Body of pancreas (tissue), 4 donors: ENCODE results near the gene DENND11. TPM values are rescaled to one million over a fixed set of nuclear protein-coding genes. Genes with fewer than 3 reads are reported as not detected.

Experiments used
- ATAC-seq: fragments of 150-250 bp; one replicate; pipeline ENCODE4 v1.9.1; 2016
- DNase-seq, 4 donors: peaks; one replicate each; pipeline ENCODE4 v3.0.0-alpha.2; 2019
- H3K27ac ChIP-seq, 4 donors: fragments of 200-600 bp; sonication (generic); 1 replicate in 3 of 4; 2 replicates in 1 of 4; pipeline versions ENCODE4 v1.5.1 to v1.6.1; 2016 to 2019; ENCODE audit warnings: mild to moderate bottlenecking in 1 of 4, mixed read lengths in 1 of 4, moderate library complexity in 1 of 4
- H3K27me3 ChIP-seq, 2 donors: fragments of 200-600 bp; sonication (generic); one replicate each; pipeline ENCODE4 v1.6.0; 2016; ENCODE audit warnings: mild to moderate bottlenecking in 1 of 2
- H3K36me3 ChIP-seq, 2 donors: fragments of 200-600 bp; sonication (generic); replicated peaks in 1 of 2; 2 replicates each; pipeline ENCODE4 v1.5.1; 2016; ENCODE audit warnings: low read depth in 2 of 2; ENCODE audit not compliant: insufficient read depth in 1 of 2
- H3K4me1 ChIP-seq: fragments of 200-600 bp; sonication (generic); one replicate; pipeline ENCODE4 v1.6.0; 2016
- H3K4me3 ChIP-seq, 2 donors: fragments of 200-600 bp; sonication (generic); 1 replicate in 1 of 2; 2 replicates in 1 of 2; pipeline ENCODE4 v1.5.1; 2016 to 2019
- H3K9me3 ChIP-seq, 3 donors: fragments of 200-600 bp; sonication (generic); 1 replicate in 2 of 3; 2 replicates in 1 of 3; pipeline ENCODE4 v1.5.1; 2016
- CTCF ChIP-seq, 7 experiments: fragments of 450-650 bp in 4 of 7; fragments of 200-600 bp in 3 of 7; sonication (generic) in 3 of 7; IDR thresholded peaks; one replicate each; pipeline ENCODE4 v1.5.1; 2016 to 2019; ENCODE audit warnings: antibody characterized with exemption in 7 of 7
- POLR2A ChIP-seq, 3 donors: fragments of 450-650 bp; IDR thresholded peaks; one replicate each; pipeline ENCODE4 v1.6.1; 2016; ENCODE audit warnings: antibody characterized with exemption in 3 of 3, mild to moderate bottlenecking in 2 of 3
- WGBS, 2 donors: methylation state at CpG; one replicate each; pipeline ENCODE4 v1.1.5; 2017; 5-methylcytosine and 5-hydroxymethylcytosine counted together
- intact Hi-C: fragments of 100-400 bp; cut with DNase I; formaldehyde crosslinking; loops from one replicate; pipeline ENCODE4 v1.15.1; 2023
- total RNA-seq, 2 donors: library from RNA; depleted of rRNA; stranded (reverse); fragments of >200 nt; gene quantifications; one replicate each; pipeline ENCODE4 v1.1.0, GENCODE V29; 2016

DENND11 gene
- total RNA-seq, 2 donors from 2014 or later = 17.8 to 31.9 TPM

GRCh38 chr7:141714571-141714970 lies 12.6 kb upstream of the DENND11 start:
- H3K4me3 ChIP-seq = no peak overlapping the region
- DNase-seq = no peak
- WGBS, 2 donors = 90 to 91% methylated on average over 2 of the region's 2 CpGs
- no peaks in the 10 kb centered on the region for H3K36me3 ChIP-seq
- no peaks in the 10 kb centered on the region for H3K9me3 ChIP-seq
- H3K27me3 ChIP-seq = no peaks in the 10 kb centered on the region
- intact Hi-C loops = no loop called here
- no peak overlapping the region for H3K27ac ChIP-seq
- TF ChIP-seq CTCF (IDR thresholded peaks at IDR 0.05) (no peak), POLR2A (IDR thresholded peaks at IDR 0.05) (no peak)
- no peaks in the 10 kb centered on the region for H3K4me1 ChIP-seq
- ATAC-seq = no peak

DNA sequence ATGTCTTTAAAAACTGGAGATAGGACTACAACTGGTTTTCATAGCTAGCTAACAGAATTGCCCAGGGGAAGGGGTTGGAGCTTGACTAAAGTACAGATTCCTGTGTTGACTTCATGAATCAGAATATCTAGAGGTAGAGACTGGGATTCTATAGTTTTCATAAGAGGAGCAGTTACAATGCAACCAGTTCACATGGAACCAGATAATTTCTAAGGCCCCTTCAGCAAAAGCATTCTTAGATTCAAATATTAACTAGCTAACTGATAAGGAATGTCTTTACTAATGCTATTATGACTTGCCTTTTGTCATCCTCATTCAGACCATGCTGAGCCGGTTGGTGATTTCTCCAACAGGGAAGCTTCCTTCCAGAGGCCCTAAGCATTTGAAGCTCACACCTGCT lies 11.9 kb upstream of the DENND11 start:
- intact Hi-C loops = no loop called here
- H3K4me1 ChIP-seq = no peaks in the 10 kb centered on the region
- no peak for ATAC-seq
- TF ChIP-seq CTCF (IDR thresholded peaks at IDR 0.05) (no peak), POLR2A (IDR thresholded peaks at IDR 0.05) (no peak)
- no peaks in the 10 kb centered on the region for H3K36me3 ChIP-seq
- H3K27me3 ChIP-seq = no peaks in the 10 kb centered on the region
- DNase-seq = no peak
- 77 to 100% methylated on average over 1 of the region's 1 CpG for WGBS, 2 donors
- no peak overlapping the region for H3K4me3 ChIP-seq
- no peak overlapping the region for H3K27ac ChIP-seq
- H3K9me3 ChIP-seq = no peaks in the 10 kb centered on the region

DNA sequence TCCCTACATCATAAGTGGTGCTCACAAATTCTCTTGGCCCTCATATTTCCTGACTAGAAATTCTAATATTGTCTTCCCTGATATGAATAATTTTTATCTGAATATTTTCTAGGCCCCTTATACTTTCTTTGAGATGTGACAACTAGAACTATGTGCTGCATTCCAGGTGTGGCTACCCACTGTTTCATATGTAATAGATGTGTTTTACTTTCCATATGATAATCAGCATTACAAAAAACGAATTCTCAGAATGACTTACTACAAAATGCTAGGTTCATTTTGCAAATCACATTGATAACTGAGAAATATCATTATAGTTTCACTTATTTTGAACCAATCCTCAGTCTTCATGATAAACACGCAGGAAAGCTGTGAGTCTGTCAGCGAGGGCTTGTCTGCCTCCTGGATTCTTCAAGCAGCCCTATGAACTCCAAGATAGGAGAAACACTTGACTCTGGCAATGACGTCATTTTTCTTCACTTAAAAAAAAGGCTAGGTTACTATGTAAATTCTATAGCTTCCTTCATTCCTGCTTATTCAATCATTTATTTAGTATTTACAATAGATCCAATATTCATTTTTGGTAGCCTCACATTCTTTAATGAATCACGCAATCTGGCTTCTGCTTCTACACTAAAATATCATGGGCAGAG lies 10.8 kb upstream of the DENND11 start:
- no peaks in the 10 kb centered on the region for H3K9me3 ChIP-seq
- no peaks in the 10 kb centered on the region for H3K4me1 ChIP-seq
- H3K36me3 ChIP-seq = no peaks in the 10 kb centered on the region
- no peaks in the 10 kb centered on the region for H3K27me3 ChIP-seq
- WGBS, 2 donors = 86 to 88% methylated on average over 5 of the region's 5 CpGs
- H3K27ac ChIP-seq = no peak overlapping the region
- intact Hi-C loops = no loop called here
- DNase-seq (no peak), ATAC-seq (no peak)
- no peak overlapping the region for H3K4me3 ChIP-seq
- no peak for TF ChIP-seq CTCF (IDR thresholded peaks at IDR 0.05)
- TF ChIP-seq POLR2A (IDR thresholded peaks at IDR 0.05) = no peak

- TF ChIP-seq CTCF (IDR thresholded peaks at IDR 0.05) = no peak
- TF ChIP-seq POLR2A (IDR thresholded peaks at IDR 0.05) = no peak
- H3K4me3 ChIP-seq = no peak overlapping the region
- no peaks in the 10 kb centered on the region for H3K9me3 ChIP-seq
- no peak overlapping the region for H3K27ac ChIP-seq
- no peaks in the 10 kb centered on the region for H3K4me1 ChIP-seq
- ATAC-seq = no peak
- WGBS, 2 donors = 36 to 64% methylated on average over 1 of the region's 1 CpG
- H3K36me3 ChIP-seq = no peaks in the 10 kb centered on the region
- no peaks in the 10 kb centered on the region for H3K27me3 ChIP-seq
- intact Hi-C loops = no loop called here
- no peak for DNase-seq
Measured at GRCh38 chr7:141710301-141710700, 8.3 kb upstream of the DENND11 start.

DNA sequence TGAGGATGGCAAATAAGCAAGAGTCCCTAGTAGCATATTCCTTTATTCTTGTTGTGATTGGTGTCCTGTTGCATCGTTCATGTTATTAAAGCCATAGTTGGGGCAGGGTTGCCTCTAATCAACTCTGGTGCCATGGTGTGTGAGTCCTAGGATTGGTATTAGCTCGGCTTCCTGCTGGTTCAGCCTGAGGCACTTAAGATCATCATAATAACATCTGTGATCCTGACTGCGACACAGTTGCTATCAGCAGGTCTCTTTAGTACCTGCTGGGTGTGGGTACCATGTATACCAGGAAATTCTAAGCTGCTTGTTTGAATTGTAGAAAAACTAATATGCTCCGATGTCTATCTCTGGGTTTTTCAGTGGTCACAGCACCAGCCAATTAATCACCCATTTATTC lies 7.8 kb upstream of the DENND11 start:
- TF ChIP-seq POLR2A (IDR thresholded peaks at IDR 0.05) = no peak
- TF ChIP-seq CTCF (IDR thresholded peaks at IDR 0.05) = no peak
- intact Hi-C loops = no loop called here
- Histone ChIP-seq H3K36me3 (no peaks in the 10 kb centered on the region), H3K9me3 (no peaks in the 10 kb centered on the region), H3K27ac (no peak overlapping the region), H3K4me1 (no peaks in the 10 kb centered on the region), H3K4me3 (no peak overlapping the region), H3K27me3 (no peaks in the 10 kb centered on the region)
- no peak for DNase-seq
- WGBS, 2 donors = 83 to 91% methylated on average over 4 of the region's 4 CpGs
- no peak for ATAC-seq
